Amygdala (tissue), 56 donors: ENCODE results near the gene ZNF383.
"Not testable (repeated sequence)": the region's sequence is repeated elsewhere in the genome, so short reads cannot be mapped to it uniquely, and the experiment has no call there.

Experiments used
- DNase-seq, 56 donors: peaks; one replicate each; lab custom pipeline; 2025; lab: John Stamatoyannopoulos, UW

The ZNF383 gene

GRCh38 chr19:37292998-37293939 is 75.3 kb downstream of the ZNF383 start:
- not testable (repeated sequence) for DNase-seq

DNA sequence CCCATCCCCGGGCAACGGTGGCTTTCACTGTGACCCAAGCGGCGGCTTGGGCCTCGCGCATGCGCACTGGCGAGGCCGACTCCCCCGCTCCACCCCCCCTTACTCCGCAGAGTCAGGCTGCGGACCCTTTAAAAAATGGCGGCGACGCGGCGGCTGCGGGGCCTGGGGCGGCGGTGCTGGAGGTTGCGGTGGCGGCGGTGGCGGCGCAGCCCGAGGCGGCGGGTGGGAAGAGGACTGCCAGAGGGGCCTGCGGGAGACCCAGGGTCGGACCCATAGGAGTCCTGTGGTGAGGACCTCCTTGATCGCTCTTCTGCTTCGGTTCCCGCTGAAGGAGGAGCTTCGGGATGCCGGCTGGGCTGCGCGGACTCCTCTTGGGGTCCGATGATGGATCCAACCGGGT is 76.2 kb downstream of the ZNF383 start:
- not testable (repeated sequence) for DNase-seq
